HCT116 (cell line): Measurements from ENCODE around the gene EHD3.

Experiments used
- ATF3 ChIP-seq: IDR thresholded peaks from 2 replicates; pipeline ENCODE4 v1.6.1; 2012
- CTCF ChIP-seq, 3 experiments: fragments of 200-600 bp in 1 of 3; sonication (generic) in 1 of 3; IDR thresholded peaks in 2 of 3; conservative IDR thresholded peaks in 1 of 3; 2 replicates each; pipeline ENCODE4 v1.5.1; 2012 to 2017; ENCODE audit warnings: low read depth in 2 of 3, low read length in 2 of 3, antibody characterized with exemption in 1 of 3, borderline replicate concordance in 1 of 3, control low read depth in 1 of 3, mild to moderate bottlenecking in 1 of 3, mixed read lengths in 1 of 3, mixed run types in 1 of 3, moderate library complexity in 1 of 3; ENCODE audit not compliant: insufficient read depth in 1 of 3
- EGR1 ChIP-seq: IDR thresholded peaks from 2 replicates; pipeline ENCODE4 v1.6.1; 2012; ENCODE audit warnings: low read depth
- EZH2 ChIP-seq: fragments of 200-600 bp; sonication (generic); IDR thresholded peaks from 2 replicates; pipeline ENCODE4 v1.6.1; 2017; ENCODE audit warnings: antibody characterized with exemption, mixed run types
- EZH2phosphoT487 ChIP-seq: fragments of 200-600 bp; IDR thresholded peaks from 2 replicates; pipeline ENCODE4 v1.6.1; 2018; ENCODE audit warnings: antibody characterized with exemption, borderline replicate concordance
- FOSL1 ChIP-seq: IDR thresholded peaks from 2 replicates; pipeline ENCODE4 v1.6.1; 2012; ENCODE audit warnings: low read depth
- MAX ChIP-seq: IDR thresholded peaks from 2 replicates; pipeline ENCODE4 v1.6.1; 2012
- POLR2A ChIP-seq: IDR thresholded peaks from 2 replicates; pipeline ENCODE4 v1.7.0; 2011; ENCODE audit warnings: borderline replicate concordance; ENCODE audit not compliant: insufficient read depth, insufficient read length; ENCODE audit errors: extremely low read depth
- POLR2AphosphoS5 ChIP-seq: IDR thresholded peaks from 2 replicates; pipeline ENCODE4 v1.6.1; 2011; ENCODE audit warnings: mild to moderate bottlenecking, low read depth, low read length, moderate library complexity
- RAD21 ChIP-seq: IDR thresholded peaks from 2 replicates; pipeline ENCODE4 v1.6.1; 2012; ENCODE audit warnings: low read depth, mild to moderate bottlenecking
- SP1 ChIP-seq: IDR thresholded peaks from 2 replicates; pipeline ENCODE4 v1.6.1; 2012; ENCODE audit warnings: low read depth
- ZFX ChIP-seq: fragments of 450-650 bp; IDR thresholded peaks from 2 replicates; pipeline ENCODE4 v1.6.1; 2017
- ZNF274 ChIP-seq: fragments of 200-500 bp; sonication (Bioruptor generic); IDR thresholded peaks from 2 replicates; pipeline ENCODE4 v1.6.1; 2014; ENCODE audit warnings: mild to moderate bottlenecking, low read depth, low read length, inconsistent platforms

GRCh38 chr2:31188131-31188530 lies 45.8 kb upstream of the EHD3 start:
- TF ChIP-seq CTCF (IDR thresholded peaks at IDR 0.05 in 2 of 3, conservative IDR thresholded peaks at IDR 0.05 in 1 of 3; ENCODE audit: borderline replicate concordance in 1 of 3, insufficient read depth in 1 of 3, low read depth in 2 of 3, low read length in 2 of 3) (no peak), EZH2 (no peak), EGR1 (no peak), SP1 (no peak), MAX (no peak), POLR2AphosphoS5 (no peak), POLR2A (no peak), EZH2phosphoT487 (no peak), RAD21 (no peak), FOSL1 (no peak), ZNF274 (no peak), ZFX (no peak), ATF3 (no peak)
